Hepatocyte (in vitro differentiated cells): ENCODE measurements around the gene DOCK1. TPM values are rescaled to one million over a fixed set of nuclear protein-coding genes. Genes with fewer than 3 reads are reported as not detected.

Source experiments
- DNase-seq: peaks from one replicate; pipeline ENCODE4 v3.0.0-alpha.2; 2016; ENCODE audit warnings: low spot score
- H2AFZ ChIP-seq: fragments of 200-600 bp; sonication (generic); 2 replicates; pipeline ENCODE4 v1.6.0; 2016; ENCODE audit warnings: antibody characterized with exemption, mild to moderate bottlenecking
- H3K27ac ChIP-seq: fragments of 200-600 bp; sonication (generic); 2 replicates; pipeline ENCODE4 v1.5.1; 2016; ENCODE audit warnings: mild to moderate bottlenecking
- H3K27me3 ChIP-seq: fragments of 200-600 bp; sonication (generic); 2 replicates; pipeline ENCODE4 v1.6.1; 2016
- H3K36me3 ChIP-seq: fragments of 200-600 bp; sonication (generic); replicated peaks from 2 replicates; pipeline ENCODE4 v1.5.1; 2016; ENCODE audit warnings: low read depth; ENCODE audit not compliant: insufficient read depth
- H3K4me1 ChIP-seq: fragments of 200-600 bp; sonication (generic); 2 replicates; pipeline ENCODE4 v1.5.1; 2016; ENCODE audit warnings: mild to moderate bottlenecking, moderate library complexity; ENCODE audit not compliant: insufficient read depth
- H3K4me2 ChIP-seq: fragments of 200-600 bp; sonication (generic); 2 replicates; pipeline ENCODE4 v1.6.0; 2016
- H3K4me3 ChIP-seq: fragments of 200-600 bp; sonication (generic); 2 replicates; pipeline ENCODE4 v1.5.1; 2016; ENCODE audit warnings: mild to moderate bottlenecking
- H3K79me2 ChIP-seq: fragments of 200-600 bp; sonication (generic); 2 replicates; pipeline ENCODE4 v1.6.0; 2017; ENCODE audit warnings: mild to moderate bottlenecking
- H3K9me2 ChIP-seq: fragments of 200-600 bp; sonication (generic); replicated peaks from 2 replicates; pipeline ENCODE4 v1.6.0; 2017; ENCODE audit warnings: mild to moderate bottlenecking; ENCODE audit not compliant: insufficient read depth
- H3K9me3 ChIP-seq: fragments of 200-600 bp; sonication (generic); 2 replicates; pipeline ENCODE4 v1.5.1; 2016; ENCODE audit warnings: low read depth, mild to moderate bottlenecking
- H4K20me1 ChIP-seq: fragments of 200-600 bp; sonication (generic); 2 replicates; pipeline ENCODE4 v1.6.0; 2016; ENCODE audit warnings: mild to moderate bottlenecking; ENCODE audit not compliant: insufficient read depth, poor library complexity, severe bottlenecking
- CTCF ChIP-seq: fragments of 200-600 bp; sonication (generic); IDR thresholded peaks from 2 replicates; pipeline ENCODE4 v1.5.1; 2016; ENCODE audit warnings: antibody characterized with exemption, mild to moderate bottlenecking; ENCODE audit not compliant: poor library complexity
- EZH2 ChIP-seq: fragments of 200-600 bp; sonication (generic); IDR thresholded peaks from 2 replicates; pipeline ENCODE4 v1.6.1; 2016; ENCODE audit warnings: antibody characterized with exemption, mild to moderate bottlenecking, borderline replicate concordance
- EZH2phosphoT487 ChIP-seq: fragments of 200-600 bp; sonication (generic); IDR thresholded peaks from one replicate; pipeline ENCODE4 v1.6.1; 2018; ENCODE audit warnings: antibody characterized with exemption, mild to moderate bottlenecking, low read depth, moderate library complexity; ENCODE audit not compliant: unreplicated experiment, severe bottlenecking
- WGBS: methylation state at CpG from one replicate; pipeline ENCODE4 v1.1.6; 2016; ENCODE audit warnings: low lambda C conversion rate; ENCODE audit errors: missing lambda C conversion rate; 5-methylcytosine and 5-hydroxymethylcytosine counted together
- polyA plus RNA-seq: library from polyadenylated mRNA; unstranded; fragments of >200 nt; fragmentation: Nextera tagmentation; extraction: Ambion mirVana; gene quantifications from 2 replicates; pipeline ENCODE4 v1.2.1, GENCODE V29; 2016
- total RNA-seq: library from RNA; depleted of rRNA; stranded (reverse); fragments of >200 nt; gene quantifications from 2 replicates; pipeline ENCODE4 v1.2.3, GENCODE V29; 2014

DOCK1 gene
- 51.5 and 55.5 TPM in 2 replicates for total RNA-seq
- 16.0 and 17.6 TPM in 2 replicates for polyA plus RNA-seq

GRCh38 chr10:126904818-126905701 is at the start of gene DOCK1:
Gene DOCK1 (plus strand): TSS chr10:126905428. CDS start chr10:126905518, 90 bp downstream.
- TF ChIP-seq EZH2phosphoT487 (no peak), EZH2 (no peak), CTCF (no peak)
- Histone ChIP-seq H4K20me1 (peaks cover 24% of the 10 kb centered on the region), H3K36me3 (no peaks in the 10 kb centered on the region), H2AFZ (peak within 1 kb of the TSS; percentile 88), H3K4me1 (peaks cover 4% of the 10 kb centered on the region), H3K27me3 (no peaks in the 10 kb centered on the region), H3K27ac (peak within 1 kb of the TSS; percentile 91), H3K4me2 (peak within 1 kb of the TSS; percentile 93), H3K79me2 (peaks cover 47% of the 10 kb centered on the region), H3K9me3 (no peaks in the 10 kb centered on the region), H3K9me2 (no peaks in the 10 kb centered on the region), H3K4me3 (peak within 1 kb of the TSS; percentile 90)
- DNase-seq = peak; percentile 86
- under 1% methylated on average over 65 of the region's 108 CpGs for WGBS

GRCh38 chr10:126857178-126857806 is 47.9 kb upstream of the DOCK1 start:
- TF ChIP-seq EZH2phosphoT487 (no peak), CTCF (no peak), EZH2 (no peak)
- Histone ChIP-seq H3K27me3 (no peaks in the 10 kb centered on the region), H2AFZ (no peak overlapping the region), H3K4me3 (no peak overlapping the region), H3K9me3 (no peaks in the 10 kb centered on the region), H3K27ac (no peak overlapping the region), H3K79me2 (no peaks in the 10 kb centered on the region), H3K9me2 (no peaks in the 10 kb centered on the region), H3K36me3 (no peaks in the 10 kb centered on the region), H3K4me1 (no peaks in the 10 kb centered on the region), H3K4me2 (no peak overlapping the region), H4K20me1 (no peaks in the 10 kb centered on the region)
- WGBS = 95% methylated on average over 8 of the region's 8 CpGs
- no peak for DNase-seq

GRCh38 chr10:126867567-126868365 is 37.5 kb upstream of the DOCK1 start:
- H3K79me2 ChIP-seq = no peaks in the 10 kb centered on the region
- no peak overlapping the region for H2AFZ ChIP-seq
- no peaks in the 10 kb centered on the region for H3K9me3 ChIP-seq
- no peaks in the 10 kb centered on the region for H3K36me3 ChIP-seq
- H4K20me1 ChIP-seq = no peaks in the 10 kb centered on the region
- no peak for DNase-seq
- no peaks in the 10 kb centered on the region for H3K27me3 ChIP-seq
- no peaks in the 10 kb centered on the region for H3K4me1 ChIP-seq
- WGBS = 86% methylated on average over 9 of the region's 9 CpGs
- no peak overlapping the region for H3K4me3 ChIP-seq
- no peak overlapping the region for H3K4me2 ChIP-seq
- H3K27ac ChIP-seq = no peak overlapping the region
- H3K9me2 ChIP-seq = no peaks in the 10 kb centered on the region
- no peak for TF ChIP-seq EZH2
- TF ChIP-seq CTCF = no peak
- TF ChIP-seq EZH2phosphoT487 = no peak
